Motor neuron (in vitro differentiated cells): ENCODE results near the gene BRD7. TPM values are rescaled to one million over a fixed set of nuclear protein-coding genes. Genes with fewer than 3 reads are reported as not detected.

Experiments
- ATAC-seq, 8 experiments: fragments of 200-7000 bp; cut with Tn5 transposase; replicated peaks in 6 of 8; 2 replicates each; pipeline ENCODE4 v1.8.0; 2021; ENCODE audit warnings: mild to moderate bottlenecking in 8 of 8, moderate library complexity in 8 of 8
- H3K27ac ChIP-seq, 2 donors: fragments of 250-450 bp; sonication (Bioruptor Pico); 2 replicates each; pipeline ENCODE4 v1.9.0; 2021; ENCODE audit warnings: antibody characterized with exemption in 2 of 2, mild to moderate bottlenecking in 2 of 2, moderate library complexity in 1 of 2
- H3K4me1 ChIP-seq, 2 donors: fragments of 250-450 bp; sonication (Bioruptor Pico); replicated peaks in 1 of 2; 2 replicates each; pipeline ENCODE4 v1.6.1; 2021; ENCODE audit warnings: antibody characterized with exemption in 2 of 2, mild to moderate bottlenecking in 2 of 2, moderate library complexity in 1 of 2
- H3K4me3 ChIP-seq, 5 donors: fragments of 250-450 bp; sonication (Bioruptor Pico); 2 replicates each; pipeline ENCODE4 v1.9.0; 2021; ENCODE audit warnings: antibody characterized with exemption in 5 of 5, mild to moderate bottlenecking in 5 of 5, moderate library complexity in 4 of 5
- WGBS, 10 experiments: fragments of 450-650 bp; shearing (Covaris generic); methylation state at CpG; one replicate each; pipeline ENCODE4 v1.0.0; 2022; 5-methylcytosine and 5-hydroxymethylcytosine counted together
- in situ Hi-C, 9 experiments: fragments of 400-800 bp; cut with MboI; loops; one replicate each; pipeline ENCODE4 v1.15.0; 2021; ENCODE audit warnings: low sequenced_read_pairs in 9 of 9, low pct_unique_long_range_greater_than_20kb in 2 of 9; ENCODE audit not compliant: unreplicated experiment in 9 of 9
- total RNA-seq, 8 experiments: library from RNA; unstranded; fragments of 300-600 nt; gene quantifications; 2 replicates each; pipeline versions ENCODE4 v1.2.3 to v1.2.4, GENCODE V29; 2022

BRD7 gene
- total RNA-seq, 8 experiments from 2014 or later = 32.5 to 85.4 (median 55.8) TPM

DNA sequence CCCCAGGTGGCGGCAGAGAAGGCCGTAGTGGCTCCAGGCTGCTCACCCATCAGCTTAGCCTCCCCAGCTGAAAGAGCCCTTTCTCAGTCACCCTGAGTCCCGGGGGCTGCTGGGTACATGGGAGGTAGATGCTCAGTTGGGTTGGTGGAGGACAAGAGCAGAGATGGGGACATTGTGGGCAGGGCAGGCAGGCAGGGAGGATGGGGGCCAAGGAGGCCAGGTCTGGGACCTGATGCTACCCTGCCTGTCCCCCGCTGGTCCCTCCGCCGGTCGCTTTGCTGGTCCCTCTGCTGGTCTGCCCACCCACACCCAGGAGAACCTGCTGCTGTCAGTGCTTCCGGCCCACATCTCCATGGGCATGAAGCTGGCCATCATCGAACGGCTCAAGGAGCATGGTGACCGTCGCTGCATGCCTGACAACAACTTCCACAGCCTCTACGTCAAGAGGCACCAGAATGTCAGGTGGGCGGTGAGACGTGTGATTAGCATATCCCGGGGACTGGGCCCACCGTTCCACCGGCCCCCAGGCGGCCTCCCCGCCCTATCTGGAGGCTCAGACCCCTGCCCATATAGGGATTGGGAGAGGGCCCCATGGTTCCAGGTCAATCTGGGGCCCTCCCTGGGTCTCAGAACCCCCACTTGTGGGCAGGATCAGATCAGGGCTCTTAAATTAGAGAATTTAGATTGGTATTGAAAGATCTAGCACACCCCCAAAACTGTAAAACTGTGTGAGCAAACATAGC lies 75.6 kb downstream of the BRD7 start:
- 100% methylated on average over 1 to 2 of the region's 20 CpGs; no CpG with 5 or more reads in 8 of the 10 experiments for WGBS, 10 experiments
- Histone ChIP-seq H3K4me1 (peaks cover 11% of the 10 kb centered on the region in 2 donors), H3K27ac (no peak overlapping the region), H3K4me3 (no peak overlapping the region)
- ATAC-seq = no peak
- in situ Hi-C loops = no loop called here

GRCh38 chr16:50292566-50292948 lies 76.2 kb downstream of the BRD7 start:
- Histone ChIP-seq H3K27ac (no peak overlapping the region), H3K4me1 (peaks cover 4 to 7% of the 10 kb centered on the region in 2 donors), H3K4me3 (no peak overlapping the region)
- WGBS, 10 experiments = 95 to 100% (median 100%) methylated on average over 2 to 7 of the region's 12 CpGs; no CpG with 5 or more reads in 6 of the 10 experiments
- in situ Hi-C loops = no loop called here
- no peak for ATAC-seq

DNA sequence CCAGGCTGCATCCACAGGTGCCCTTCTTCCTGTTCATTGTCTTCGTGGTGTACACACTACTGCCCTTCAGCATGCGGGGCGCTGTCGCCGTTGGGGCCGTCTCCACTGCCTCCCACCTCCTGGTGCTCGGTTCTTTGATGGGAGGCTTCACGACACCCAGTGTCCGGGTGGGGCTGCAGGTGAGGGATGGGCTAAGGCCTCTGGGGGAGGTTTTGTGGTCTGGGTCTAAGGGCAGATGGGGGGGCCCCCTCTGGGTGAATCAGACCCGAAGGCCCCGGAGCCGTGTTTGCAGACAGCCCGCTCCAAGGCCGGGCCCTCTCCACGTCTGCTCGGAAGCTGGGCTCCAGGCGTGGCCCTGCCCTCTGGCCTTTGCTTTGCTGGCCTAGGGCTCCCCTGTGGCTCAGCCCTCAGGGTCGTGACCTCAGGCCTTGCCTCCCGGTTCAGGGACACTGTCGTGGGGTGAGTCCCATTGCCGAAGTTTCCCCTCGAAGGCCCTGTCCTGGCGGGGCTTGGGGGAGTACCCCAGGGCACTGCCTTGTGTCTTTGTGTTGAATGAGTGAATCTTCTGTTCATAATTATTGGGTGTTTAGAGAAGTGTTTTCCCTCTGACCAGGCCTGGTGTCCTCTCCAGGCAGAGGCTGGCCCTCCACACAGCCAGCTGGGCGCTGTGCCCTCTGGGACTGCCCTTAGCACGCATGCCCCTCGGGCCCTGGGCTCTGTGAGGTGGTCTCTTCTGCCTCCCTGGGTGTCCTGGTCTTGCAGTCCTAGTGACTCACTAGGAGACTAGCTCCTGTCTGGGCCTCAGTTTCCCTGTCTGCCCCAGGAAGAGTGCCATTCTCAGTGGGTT lies 76.8 kb downstream of the BRD7 start:
- Histone ChIP-seq H3K4me3 (no peak overlapping the region), H3K4me1 (peaks cover 0 to 1% of the 10 kb centered on the region in 2 donors), H3K27ac (no peak overlapping the region)
- no peak for ATAC-seq
- 62 to 98% methylated on average over 6 to 7 of the region's 26 CpGs; no CpG with 5 or more reads in 8 of the 10 experiments for WGBS, 10 experiments
- in situ Hi-C loops = no loop called here

DNA sequence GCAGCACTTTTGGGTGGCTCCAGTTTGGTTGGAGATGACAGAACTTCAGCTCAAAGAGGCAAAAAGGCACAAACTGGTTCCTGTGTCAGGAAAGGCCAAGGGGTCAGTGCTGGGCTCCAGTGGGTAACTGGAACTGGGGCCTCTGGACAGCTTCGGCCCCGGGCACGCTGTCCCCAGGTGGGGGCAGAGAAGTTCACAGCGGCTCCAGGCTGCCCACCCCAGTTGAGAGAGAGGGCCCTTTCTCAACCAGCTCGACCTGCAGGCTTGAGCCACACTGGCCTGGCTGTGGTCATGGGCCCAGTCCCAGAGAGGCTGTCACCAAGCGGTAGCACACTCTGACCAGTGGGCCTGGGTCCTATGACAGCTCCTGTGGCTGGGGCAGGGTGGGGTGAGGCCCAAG lies 77.9 kb downstream of the BRD7 start:
- WGBS, 10 experiments = 63 to 94% methylated on average over 4 of the region's 6 CpGs; no CpG with 5 or more reads in 8 of the 10 experiments
- ATAC-seq = no peak
- H3K4me3 ChIP-seq = no peak overlapping the region
- in situ Hi-C loops = no loop called here
- H3K4me1 ChIP-seq = no peaks in the 10 kb centered on the region
- no peak overlapping the region for H3K27ac ChIP-seq

DNA sequence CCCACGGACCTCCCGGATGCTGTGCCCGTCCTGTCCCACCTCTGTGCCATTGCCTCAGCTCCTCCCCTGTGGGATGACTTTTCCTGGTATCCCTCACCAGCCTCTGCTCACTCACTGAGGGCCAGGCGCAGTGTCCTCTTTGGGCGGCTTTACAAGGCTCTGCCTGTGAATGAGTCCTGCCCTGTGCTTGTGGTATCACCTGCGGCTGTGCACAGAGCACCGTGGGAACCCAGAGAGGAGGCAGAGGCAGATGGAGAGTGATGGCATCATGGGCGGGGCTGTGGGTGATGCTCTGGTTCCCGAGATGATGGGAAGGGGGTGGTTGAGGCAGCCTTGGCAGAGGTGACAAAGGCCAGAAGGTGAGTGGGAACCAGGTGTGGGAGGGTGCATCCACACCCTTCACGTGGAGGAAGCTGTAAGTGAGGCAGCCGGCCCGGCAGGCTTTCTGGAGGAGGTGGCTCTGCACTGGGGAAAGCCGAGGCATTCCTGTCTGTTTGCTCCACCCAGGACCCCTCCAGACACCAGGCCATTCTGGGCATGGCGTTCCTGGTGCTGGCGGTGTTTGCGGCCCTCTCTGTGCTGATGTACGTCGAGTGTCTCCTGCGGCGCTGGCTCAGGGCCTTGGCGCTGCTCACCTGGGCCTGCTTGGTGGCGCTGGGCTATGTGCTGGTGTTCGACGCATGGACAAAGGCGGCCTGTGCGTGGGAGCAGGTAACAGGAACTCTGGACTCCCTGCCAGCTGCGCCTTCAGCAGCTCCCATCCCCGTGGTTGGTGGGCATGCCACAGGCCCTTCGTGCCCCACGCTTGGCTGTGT lies 78.6 kb downstream of the BRD7 start:
- 80 to 100% (median 97%) methylated on average over 1 to 7 of the region's 30 CpGs; no CpG with 5 or more reads in 4 of the 10 experiments for WGBS, 10 experiments
- Histone ChIP-seq H3K27ac (no peak overlapping the region), H3K4me1 (no peaks in the 10 kb centered on the region), H3K4me3 (no peak overlapping the region)
- no peak for ATAC-seq
- in situ Hi-C loops = no loop called here

GRCh38 chr16:50288920-50289319 lies 79.9 kb downstream of the BRD7 start:
- in situ Hi-C loops = no loop called here
- WGBS, 10 experiments = 20 to 100% (median 86%) methylated on average over 1 to 3 of the region's 3 CpGs; no CpG with 5 or more reads in 1 of the 10 experiments
- Histone ChIP-seq H3K27ac (no peak overlapping the region), H3K4me3 (no peak overlapping the region), H3K4me1 (no peaks in the 10 kb centered on the region)
- no peak for ATAC-seq

GRCh38 chr16:50288026-50288425 lies 80.8 kb downstream of the BRD7 start:
- ATAC-seq = no peak

DNA sequence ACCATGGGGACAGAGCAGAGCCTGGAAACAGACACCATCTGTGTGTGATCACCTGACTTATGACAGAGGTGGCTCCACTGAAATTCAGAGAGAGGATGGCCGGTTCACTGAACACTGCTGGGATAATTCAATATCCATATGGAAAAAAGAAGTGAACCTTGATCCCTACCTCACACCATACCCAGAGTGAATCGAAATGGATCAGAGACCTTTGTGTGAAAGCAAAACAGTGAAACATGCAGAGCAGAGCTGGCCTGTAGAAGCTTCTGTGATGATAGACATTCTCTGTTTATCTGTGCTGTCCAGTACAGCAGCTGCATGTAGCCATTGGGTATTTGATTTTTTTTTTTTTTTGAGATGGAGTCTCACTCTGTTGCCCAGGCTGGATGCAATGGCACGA lies 82.1 kb downstream of the BRD7 start:
- no peak overlapping the region for H3K27ac ChIP-seq
- WGBS, 10 experiments = 93 to 100% (median 100%) methylated on average over 1 to 3 of the region's 3 CpGs; no CpG with 5 or more reads in 2 of the 10 experiments
- H3K4me3 ChIP-seq = no peak overlapping the region
- no peaks in the 10 kb centered on the region for H3K4me1 ChIP-seq
- no peak for ATAC-seq
- in situ Hi-C loops = no loop called here

More at GRCh38 chr16:50288026-50288425, 80.8 kb downstream of the BRD7 start:
- in situ Hi-C loops = no loop called here
- Histone ChIP-seq H3K4me1 (no peaks in the 10 kb centered on the region), H3K27ac (no peak overlapping the region), H3K4me3 (no peak overlapping the region)
- 90 to 100% (median 97%) methylated on average over 3 to 8 of the region's 17 CpGs; no CpG with 5 or more reads in 6 of the 10 experiments for WGBS, 10 experiments

DNA sequence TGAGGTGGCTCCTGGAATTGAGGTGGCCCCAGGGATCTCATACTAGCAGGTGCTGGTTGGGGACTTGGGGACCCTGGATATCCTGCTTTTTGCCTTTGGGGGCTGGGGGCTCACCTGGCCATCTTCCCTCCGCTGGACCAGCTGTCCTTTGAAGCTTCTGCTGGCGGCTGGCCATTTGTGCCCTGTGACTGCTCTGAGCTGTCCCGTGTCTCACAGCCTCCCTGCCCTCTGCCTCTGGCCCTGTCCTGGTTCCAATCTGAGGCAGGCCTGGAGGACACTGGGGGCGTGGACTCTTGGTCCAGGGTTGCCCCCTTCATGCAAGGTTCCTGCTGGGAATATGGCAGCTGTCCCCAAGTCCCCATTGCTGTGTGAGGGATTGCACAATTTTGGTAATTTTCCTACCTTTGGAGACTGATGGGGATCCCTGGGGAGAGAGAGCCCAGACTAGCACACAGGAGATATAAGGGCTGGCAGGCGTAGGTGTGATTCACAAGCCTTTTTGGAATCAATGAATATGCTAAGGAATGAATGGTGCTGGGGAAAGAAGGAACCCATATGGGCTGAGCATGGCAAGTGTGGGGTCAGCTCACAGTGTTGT lies 83.3 kb downstream of the BRD7 start:
- Histone ChIP-seq H3K4me3 (no peak overlapping the region), H3K27ac (no peak overlapping the region), H3K4me1 (no peaks in the 10 kb centered on the region)
- 80 to 100% (median 89%) methylated on average over 1 to 2 of the region's 5 CpGs; no CpG with 5 or more reads in 4 of the 10 experiments for WGBS, 10 experiments
- ATAC-seq = peak in 2 of 8 experiments; percentile 27 to 38
- in situ Hi-C loops = no loop called here

GRCh38 chr16:50284131-50284911 lies 84.5 kb downstream of the BRD7 start:
- WGBS, 10 experiments = 57 to 70% (median 60%) methylated on average over 2 to 4 of the region's 14 CpGs; no CpG with 5 or more reads in 6 of the 10 experiments
- peak; percentile 38 to 91 (median 71) for ATAC-seq
- no peak overlapping the region for H3K27ac ChIP-seq
- no peaks in the 10 kb centered on the region for H3K4me1 ChIP-seq
- in situ Hi-C loops = no loop called here
- no peak overlapping the region for H3K4me3 ChIP-seq

GRCh38 chr16:50282955-50283631 lies 85.7 kb downstream of the BRD7 start:
- WGBS, 10 experiments = 72 to 100% (median 85%) methylated on average over 2 to 7 of the region's 9 CpGs; no CpG with 5 or more reads in 3 of the 10 experiments
- in situ Hi-C loops = no loop called here
- Histone ChIP-seq H3K27ac (no peak overlapping the region), H3K4me1 (no peaks in the 10 kb centered on the region), H3K4me3 (no peak overlapping the region)
- no peak for ATAC-seq
